BE2C (cell line): ENCODE measurements around the gene DCDC1.

Experiments used
- DNase-seq: peaks from one replicate; pipeline ENCODE4 v3.0.0-alpha.2; 2020
- H3K27me3 ChIP-seq: fragments of 250-450 bp; sonication (Bioruptor Pico); 2 replicates; pipeline ENCODE4 v1.5.1; 2020; ENCODE audit warnings: mild to moderate bottlenecking
- H3K36me3 ChIP-seq: fragments of 250-450 bp; sonication (Bioruptor Pico); 2 replicates; pipeline ENCODE4 v1.5.1; 2020; ENCODE audit warnings: mild to moderate bottlenecking
- H3K4me1 ChIP-seq: fragments of 250-450 bp; sonication (Bioruptor Pico); 2 replicates; pipeline ENCODE4 v1.5.1; 2020
- H3K4me3 ChIP-seq: 2 replicates; pipeline ENCODE4 v1.5.1; 2011; ENCODE audit warnings: low read depth, low read length
- H3K9me3 ChIP-seq: fragments of 250-450 bp; sonication (Bioruptor Pico); 2 replicates; pipeline ENCODE4 v1.5.1; 2020
- CTCF ChIP-seq: IDR thresholded peaks from 2 replicates; pipeline ENCODE4 v1.5.1; 2012; ENCODE audit warnings: mild to moderate bottlenecking, low read depth, low read length

The DCDC1 gene

GRCh38 chr11:30991802-30992512 lies 377.6 kb downstream of the DCDC1 start:
- H3K36me3 ChIP-seq: no peaks in the 10 kb centered on the region
- no peaks in the 10 kb centered on the region for H3K27me3 ChIP-seq
- no peaks in the 10 kb centered on the region for H3K4me1 ChIP-seq
- no peak for TF ChIP-seq CTCF
- no peaks in the 10 kb centered on the region for H3K9me3 ChIP-seq
- DNase-seq: no peak
- no peak overlapping the region for H3K4me3 ChIP-seq

GRCh38 chr11:30991376-30991775 lies 378.2 kb downstream of the DCDC1 start:
- TF ChIP-seq CTCF: no peak
- DNase-seq: no peak
- no peaks in the 10 kb centered on the region for H3K36me3 ChIP-seq
- no peaks in the 10 kb centered on the region for H3K27me3 ChIP-seq
- no peaks in the 10 kb centered on the region for H3K4me1 ChIP-seq
- H3K4me3 ChIP-seq: no peak overlapping the region
- H3K9me3 ChIP-seq: no peaks in the 10 kb centered on the region

- Histone ChIP-seq H3K9me3 (no peaks in the 10 kb centered on the region), H3K36me3 (no peaks in the 10 kb centered on the region), H3K4me3 (no peak overlapping the region), H3K4me1 (no peaks in the 10 kb centered on the region), H3K27me3 (no peaks in the 10 kb centered on the region)
- DNase-seq: no peak
- no peak for TF ChIP-seq CTCF
Observed at GRCh38 chr11:30990625-30991296, 378.8 kb downstream of the DCDC1 start.

- Histone ChIP-seq H3K9me3 (no peaks in the 10 kb centered on the region), H3K4me1 (no peaks in the 10 kb centered on the region), H3K27me3 (no peaks in the 10 kb centered on the region), H3K4me3 (no peak overlapping the region), H3K36me3 (no peaks in the 10 kb centered on the region)
- no peak for DNase-seq
- no peak for TF ChIP-seq CTCF
Observed at GRCh38 chr11:30987819-30988218, 381.7 kb downstream of the DCDC1 start.

- H3K9me3 ChIP-seq: no peaks in the 10 kb centered on the region
- H3K4me1 ChIP-seq: no peaks in the 10 kb centered on the region
- H3K4me3 ChIP-seq: no peak overlapping the region
- H3K36me3 ChIP-seq: no peaks in the 10 kb centered on the region
- no peak for DNase-seq
- no peaks in the 10 kb centered on the region for H3K27me3 ChIP-seq
- no peak for TF ChIP-seq CTCF
Observed at GRCh38 chr11:30985536-30985935, 384.0 kb downstream of the DCDC1 start.

GRCh38 chr11:30984827-30985226 lies 384.7 kb downstream of the DCDC1 start:
- DNase-seq: no peak
- Histone ChIP-seq H3K9me3 (no peaks in the 10 kb centered on the region), H3K27me3 (no peaks in the 10 kb centered on the region), H3K36me3 (no peaks in the 10 kb centered on the region), H3K4me1 (no peaks in the 10 kb centered on the region), H3K4me3 (no peak overlapping the region)
- TF ChIP-seq CTCF: no peak
